SK-N-SH (cell line): ENCODE data around the gene MX2. TPM values are rescaled to one million over a fixed set of nuclear protein-coding genes. Genes with fewer than 3 reads are reported as not detected.

Experiments used
- CTCF ChIA-PET: fragments of 300-600, 350-600 bp; formaldehyde crosslinking; extraction: SDS; loops from one replicate; lab custom pipeline; 2021; lab: Yijun Ruan, JAX
- POLR2A ChIA-PET: fragments of 350-600 bp; sonication (Branson Sonifier 250); formaldehyde crosslinking; extraction: SDS; loops from one replicate; lab custom pipeline; 2020; ENCODE audit warnings: antibody characterized with exemption, inconsistent platforms; lab: Yijun Ruan, JAX
- DNase-seq: peaks from one replicate; pipeline ENCODE4 v3.0.0; 2012
- H2AFZ ChIP-seq: fragments of 200-600 bp; sonication (generic); 2 replicates; pipeline ENCODE4 v1.8.1; 2016; ENCODE audit warnings: antibody characterized with exemption, mild to moderate bottlenecking, low read depth
- H3F3A ChIP-seq: fragments of 200-600 bp; sonication (generic); replicated peaks from 2 replicates; pipeline ENCODE3; 2016; ENCODE audit warnings: antibody characterized with exemption, mild to moderate bottlenecking; ENCODE audit not compliant: insufficient read depth
- H3K27ac ChIP-seq, 2 experiments: fragments of 200-500 bp in 1 of 2; fragments of 200-600 bp in 1 of 2; sonication (Bioruptor generic) in 1 of 2; sonication (generic), shearing (Covaris generic) in 1 of 2; 2 replicates each; pipeline versions ENCODE4 v1.5.1 to v1.6.1; 2014 to 2016; ENCODE audit warnings: low read depth in 2 of 2, inconsistent platforms in 1 of 2, low read length in 1 of 2, mild to moderate bottlenecking in 1 of 2, mixed read lengths in 1 of 2
- H3K27me3 ChIP-seq: fragments of 200-600 bp; sonication (generic), shearing (Covaris generic); 2 replicates; pipeline ENCODE4 v1.6.1; 2016; ENCODE audit warnings: mixed run types; ENCODE audit not compliant: insufficient read depth
- H3K36me3 ChIP-seq, 2 experiments: fragments of 200-500 bp in 1 of 2; fragments of 200-600 bp in 1 of 2; sonication (Bioruptor generic) in 1 of 2; sonication (generic) in 1 of 2; replicated peaks in 1 of 2; 2 replicates each; pipeline versions ENCODE3 to v1.5.1; 2014 to 2016; ENCODE audit warnings: low read length in 1 of 2, mild to moderate bottlenecking in 1 of 2; ENCODE audit not compliant: insufficient read depth in 2 of 2, control insufficient read depth in 1 of 2
- H3K4me1 ChIP-seq, 2 experiments: fragments of 200-500 bp in 1 of 2; fragments of 200-600 bp in 1 of 2; sonication (Bioruptor generic) in 1 of 2; sonication (generic), shearing (Covaris generic) in 1 of 2; 2 replicates each; pipeline versions ENCODE4 v1.5.1 to v1.6.1; 2014 to 2016; ENCODE audit warnings: low read depth in 1 of 2, low read length in 1 of 2, mixed run types in 1 of 2; ENCODE audit not compliant: insufficient read depth in 2 of 2, control insufficient read depth in 1 of 2
- H3K4me2 ChIP-seq: fragments of 200-600 bp; sonication (generic), shearing (Covaris generic); 2 replicates; pipeline ENCODE4 v1.6.1; 2017; ENCODE audit warnings: mixed run types
- H3K4me3 ChIP-seq, 2 experiments: fragments of 200-500 bp in 1 of 2; fragments of 200-600 bp in 1 of 2; sonication (Bioruptor generic) in 1 of 2; sonication (generic), shearing (Covaris generic) in 1 of 2; 2 replicates each; pipeline versions ENCODE4 v1.5.1 to v1.8.1; 2014 to 2016; ENCODE audit warnings: low read depth in 2 of 2, inconsistent platforms in 1 of 2, low read length in 1 of 2, mild to moderate bottlenecking in 1 of 2, mixed read lengths in 1 of 2, moderate library complexity in 1 of 2
- H3K79me2 ChIP-seq: fragments of 200-600 bp; sonication (generic); 2 replicates; pipeline ENCODE4 v1.8.1; 2017; ENCODE audit warnings: mild to moderate bottlenecking; ENCODE audit not compliant: insufficient read depth
- H3K9ac ChIP-seq: fragments of 200-600 bp; sonication (generic); 2 replicates; pipeline ENCODE4 v1.6.1; 2017; ENCODE audit warnings: mixed run types
- H3K9me2 ChIP-seq: fragments of 200-600 bp; sonication (generic); 2 replicates; pipeline ENCODE4 v1.6.1; 2017; ENCODE audit warnings: mixed run types
- H3K9me3 ChIP-seq: fragments of 200-600 bp; sonication (generic); 2 replicates; pipeline ENCODE4 v1.6.1; 2017; ENCODE audit warnings: mixed run types, mild to moderate bottlenecking, moderate library complexity
- H4K20me1 ChIP-seq: fragments of 200-600 bp; sonication (generic); 2 replicates; pipeline ENCODE4 v1.6.1; 2017; ENCODE audit warnings: mild to moderate bottlenecking, mixed run types; ENCODE audit not compliant: insufficient read depth
- CHD2 ChIP-seq: fragments of 150-350 bp; IDR thresholded peaks from 2 replicates; pipeline ENCODE4 v1.6.1; 2018; ENCODE audit warnings: low read length; ENCODE audit not compliant: partially characterized antibody
- ELF1 ChIP-seq: IDR thresholded peaks from 2 replicates; pipeline ENCODE4 v1.4.0; 2012
- EP300 ChIP-seq, 2 experiments: IDR thresholded peaks; 2 replicates each; pipeline versions ENCODE4 v1.4.0 to v1.6.1; 2012; ENCODE audit warnings: borderline replicate concordance in 1 of 2, low read depth in 1 of 2, low read length in 1 of 2
- EZH2phosphoT487 ChIP-seq: fragments of 200-600 bp; sonication (generic); IDR thresholded peaks from 2 replicates; pipeline ENCODE4 v1.6.1; 2017; ENCODE audit warnings: low read depth, mixed run types, mild to moderate bottlenecking, antibody characterized with exemption, moderate library complexity, borderline replicate concordance
- FOSL2 ChIP-seq: IDR thresholded peaks from 2 replicates; pipeline ENCODE4 v1.4.0; 2012; ENCODE audit warnings: low read depth, mild to moderate bottlenecking, moderate library complexity, borderline replicate concordance
- FOXM1 ChIP-seq: IDR thresholded peaks from 2 replicates; pipeline ENCODE4 v1.4.0; 2012; ENCODE audit warnings: low read depth, mild to moderate bottlenecking
- GABPA ChIP-seq: IDR thresholded peaks from 2 replicates; pipeline ENCODE4 v1.4.0; 2012; ENCODE audit warnings: low read depth, mild to moderate bottlenecking
- GATA2 ChIP-seq: sonication (generic); formaldehyde crosslinking; IDR thresholded peaks from 2 replicates; pipeline ENCODE4 v1.5.0; 2020; ENCODE audit warnings: mild to moderate bottlenecking, missing genetic modification reagents
- MEF2A ChIP-seq: IDR thresholded peaks from 2 replicates; pipeline ENCODE4 v1.4.0; 2012; ENCODE audit warnings: low read depth, borderline replicate concordance
- MXI1 ChIP-seq: IDR thresholded peaks from 2 replicates; pipeline ENCODE4 v1.6.1; 2012; ENCODE audit warnings: mild to moderate bottlenecking, low read depth, low read length, improper control_type of control experiment
- NFIC ChIP-seq: IDR thresholded peaks from 2 replicates; pipeline ENCODE4 v1.4.0; 2012; ENCODE audit warnings: borderline replicate concordance
- NRF1 ChIP-seq: IDR thresholded peaks from 2 replicates; pipeline ENCODE4 v1.6.1; 2012; ENCODE audit warnings: low read depth, mild to moderate bottlenecking, low read length
- POLR2AphosphoS5 ChIP-seq: IDR thresholded peaks from 2 replicates; pipeline ENCODE4 v1.6.1; 2012; ENCODE audit warnings: low read depth, low read length
- RAD21 ChIP-seq: IDR thresholded peaks from 2 replicates; pipeline ENCODE4 v1.6.1; 2012; ENCODE audit warnings: mild to moderate bottlenecking, low read length
- RXRA ChIP-seq: IDR thresholded peaks from 2 replicates; pipeline ENCODE4 v1.4.0; 2012; ENCODE audit warnings: low read depth, mild to moderate bottlenecking, borderline replicate concordance
- WGBS: methylation state at CpG from one replicate; pipeline ENCODE4 v1.1.6; 2017; ENCODE audit warnings: low lambda C conversion rate; 5-methylcytosine and 5-hydroxymethylcytosine counted together
- polyA plus RNA-seq, 3 experiments: library from polyadenylated mRNA; depleted of rRNA; stranded (reverse); fragments of >200 nt; gene quantifications; 2 replicates each; pipeline ENCODE4 v1.2.3, GENCODE V29; 2012
- TF ChIP-seq, protein P1 (sequence below): IDR thresholded peaks from 2 replicates; pipeline ENCODE4 v1.4.0; 2012; ENCODE audit warnings: low read depth
- TF ChIP-seq, protein P2 (sequence below): IDR thresholded peaks from 2 replicates; pipeline ENCODE4 v1.4.0; 2012; ENCODE audit warnings: low read depth, borderline replicate concordance
- TF ChIP-seq, protein P3 (sequence below): fragments of 150-350 bp; IDR thresholded peaks from 2 replicates; pipeline ENCODE4 v1.6.1; 2017; ENCODE audit warnings: antibody characterized with exemption, low read length, low read depth, borderline replicate concordance
- TF ChIP-seq, protein P4 (sequence below): fragments of 200-600 bp; sonication (generic); IDR thresholded peaks from 2 replicates; pipeline ENCODE4 v1.6.1; 2017; ENCODE audit warnings: antibody characterized with exemption, mild to moderate bottlenecking, moderate library complexity
- TF ChIP-seq, protein P5 (sequence below): fragments of 150-350 bp; IDR thresholded peaks from 2 replicates; pipeline ENCODE4 v1.6.1; 2016; ENCODE audit warnings: mild to moderate bottlenecking, low read depth, low read length

MX2 gene
- polyA plus RNA-seq, 1 of the 3 experiments (the other 2 are of a cell fraction), result 0.08 TPM

DNA sequence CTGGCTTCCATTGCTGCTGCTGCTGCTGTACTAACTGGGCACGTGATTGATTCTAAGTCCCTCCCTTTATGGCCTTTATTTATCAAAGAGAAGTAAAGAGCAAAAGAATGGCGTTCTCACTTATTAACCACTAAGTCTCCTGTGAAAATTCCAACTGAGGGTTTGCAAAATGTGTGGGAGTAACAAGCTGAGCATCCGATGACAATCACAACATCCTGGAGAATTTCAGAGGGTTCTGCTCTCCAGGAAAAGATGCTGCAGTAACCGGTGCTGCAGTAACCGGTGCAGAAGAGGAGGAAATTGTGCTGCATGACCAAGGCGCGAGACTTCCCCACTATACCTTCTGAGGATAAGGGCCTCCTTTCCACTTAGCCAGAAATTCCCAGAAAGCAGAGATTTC lies 12.7 kb upstream of the MX2 start:
- ChIA-PET POLR2A (no interaction called here), CTCF (no interaction called here)
- Histone ChIP-seq H4K20me1 (no peaks in the 10 kb centered on the region), H3K4me1 (no peaks in the 10 kb centered on the region), H3K9me2 (no peaks in the 10 kb centered on the region), H3K4me3 (no peak overlapping the region), H3K79me2 (no peaks in the 10 kb centered on the region), H3K36me3 (no peaks in the 10 kb centered on the region), H3K4me2 (no peak overlapping the region), H3K27ac (no peak overlapping the region), H2AFZ (no peak overlapping the region), H3K9ac (no peak overlapping the region), H3K9me3 (no peaks in the 10 kb centered on the region), H3K27me3 (no peaks in the 10 kb centered on the region), H3F3A (no peaks in the 10 kb centered on the region)
- 48% methylated on average over 7 of the region's 7 CpGs for WGBS
- DNase-seq, result no peak
- TF ChIP-seq MEF2A (no peak), EP300 (IDR thresholded peaks at IDR 0.05; ENCODE audit: borderline replicate concordance in 1 of 2, low read depth in 1 of 2, low read length in 1 of 2) (no peak), GATA2 (CRISPR knock-in tag) (no peak), FOXM1 (no peak), CHD2 (no peak)
- TF ChIP-seq, protein P1, sequence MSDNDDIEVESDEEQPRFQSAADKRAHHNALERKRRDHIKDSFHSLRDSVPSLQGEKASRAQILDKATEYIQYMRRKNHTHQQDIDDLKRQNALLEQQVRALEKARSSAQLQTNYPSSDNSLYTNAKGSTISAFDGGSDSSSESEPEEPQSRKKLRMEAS, result no peak
- TF ChIP-seq, protein P2, sequence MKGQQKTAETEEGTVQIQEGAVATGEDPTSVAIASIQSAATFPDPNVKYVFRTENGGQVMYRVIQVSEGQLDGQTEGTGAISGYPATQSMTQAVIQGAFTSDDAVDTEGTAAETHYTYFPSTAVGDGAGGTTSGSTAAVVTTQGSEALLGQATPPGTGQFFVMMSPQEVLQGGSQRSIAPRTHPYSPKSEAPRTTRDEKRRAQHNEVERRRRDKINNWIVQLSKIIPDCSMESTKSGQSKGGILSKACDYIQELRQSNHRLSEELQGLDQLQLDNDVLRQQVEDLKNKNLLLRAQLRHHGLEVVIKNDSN, result no peak
- TF ChIP-seq, protein P3, sequence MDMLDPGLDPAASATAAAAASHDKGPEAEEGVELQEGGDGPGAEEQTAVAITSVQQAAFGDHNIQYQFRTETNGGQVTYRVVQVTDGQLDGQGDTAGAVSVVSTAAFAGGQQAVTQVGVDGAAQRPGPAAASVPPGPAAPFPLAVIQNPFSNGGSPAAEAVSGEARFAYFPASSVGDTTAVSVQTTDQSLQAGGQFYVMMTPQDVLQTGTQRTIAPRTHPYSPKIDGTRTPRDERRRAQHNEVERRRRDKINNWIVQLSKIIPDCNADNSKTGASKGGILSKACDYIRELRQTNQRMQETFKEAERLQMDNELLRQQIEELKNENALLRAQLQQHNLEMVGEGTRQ, result no peak
- TF ChIP-seq, protein P4, sequence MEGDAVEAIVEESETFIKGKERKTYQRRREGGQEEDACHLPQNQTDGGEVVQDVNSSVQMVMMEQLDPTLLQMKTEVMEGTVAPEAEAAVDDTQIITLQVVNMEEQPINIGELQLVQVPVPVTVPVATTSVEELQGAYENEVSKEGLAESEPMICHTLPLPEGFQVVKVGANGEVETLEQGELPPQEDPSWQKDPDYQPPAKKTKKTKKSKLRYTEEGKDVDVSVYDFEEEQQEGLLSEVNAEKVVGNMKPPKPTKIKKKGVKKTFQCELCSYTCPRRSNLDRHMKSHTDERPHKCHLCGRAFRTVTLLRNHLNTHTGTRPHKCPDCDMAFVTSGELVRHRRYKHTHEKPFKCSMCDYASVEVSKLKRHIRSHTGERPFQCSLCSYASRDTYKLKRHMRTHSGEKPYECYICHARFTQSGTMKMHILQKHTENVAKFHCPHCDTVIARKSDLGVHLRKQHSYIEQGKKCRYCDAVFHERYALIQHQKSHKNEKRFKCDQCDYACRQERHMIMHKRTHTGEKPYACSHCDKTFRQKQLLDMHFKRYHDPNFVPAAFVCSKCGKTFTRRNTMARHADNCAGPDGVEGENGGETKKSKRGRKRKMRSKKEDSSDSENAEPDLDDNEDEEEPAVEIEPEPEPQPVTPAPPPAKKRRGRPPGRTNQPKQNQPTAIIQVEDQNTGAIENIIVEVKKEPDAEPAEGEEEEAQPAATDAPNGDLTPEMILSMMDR, result no peak
- TF ChIP-seq, protein P5, sequence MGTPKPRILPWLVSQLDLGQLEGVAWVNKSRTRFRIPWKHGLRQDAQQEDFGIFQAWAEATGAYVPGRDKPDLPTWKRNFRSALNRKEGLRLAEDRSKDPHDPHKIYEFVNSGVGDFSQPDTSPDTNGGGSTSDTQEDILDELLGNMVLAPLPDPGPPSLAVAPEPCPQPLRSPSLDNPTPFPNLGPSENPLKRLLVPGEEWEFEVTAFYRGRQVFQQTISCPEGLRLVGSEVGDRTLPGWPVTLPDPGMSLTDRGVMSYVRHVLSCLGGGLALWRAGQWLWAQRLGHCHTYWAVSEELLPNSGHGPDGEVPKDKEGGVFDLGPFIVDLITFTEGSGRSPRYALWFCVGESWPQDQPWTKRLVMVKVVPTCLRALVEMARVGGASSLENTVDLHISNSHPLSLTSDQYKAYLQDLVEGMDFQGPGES, result no peak

DNA sequence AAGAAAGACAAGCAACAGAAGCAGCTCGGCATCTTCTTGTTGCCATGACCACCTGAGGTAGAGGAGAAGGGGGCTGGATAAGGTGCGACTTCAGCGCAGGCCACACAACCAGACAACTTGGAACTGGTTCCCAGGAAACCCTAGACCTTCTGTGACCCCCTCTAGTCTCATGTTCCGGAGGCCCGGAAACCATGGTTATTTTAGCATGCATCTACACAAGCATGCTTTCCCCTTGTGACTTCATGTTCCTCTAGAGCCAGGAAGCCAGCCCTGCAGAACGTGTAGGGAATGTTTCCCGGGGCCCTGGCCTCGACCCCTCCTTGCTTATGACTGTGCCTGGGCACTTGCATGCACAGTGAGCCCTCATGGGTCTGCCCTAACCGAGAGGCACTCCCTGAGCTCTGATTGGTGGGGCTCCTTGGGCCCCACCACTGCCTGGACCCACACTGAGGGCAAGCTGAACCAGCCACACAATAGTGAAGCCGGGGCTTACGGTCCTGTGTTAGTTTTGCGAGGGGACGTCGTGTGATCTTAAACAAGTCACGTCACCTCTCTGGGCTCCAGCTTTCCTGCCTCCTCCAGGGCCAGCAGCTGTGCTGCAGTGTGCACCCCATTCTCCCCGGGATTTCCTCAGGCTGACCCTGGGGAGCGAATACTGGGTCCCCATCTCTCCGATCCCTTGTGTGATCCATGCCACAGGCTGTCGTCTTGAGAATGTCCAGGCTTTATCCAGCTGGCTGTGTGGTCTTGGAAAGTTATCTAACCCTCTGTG lies 12.0 kb upstream of the MX2 start:
- Histone ChIP-seq H3K9me2 (no peaks in the 10 kb centered on the region), H4K20me1 (no peaks in the 10 kb centered on the region), H3K4me2 (no peak overlapping the region), H3K9me3 (no peaks in the 10 kb centered on the region), H3K4me1 (no peaks in the 10 kb centered on the region), H3K27ac (no peak overlapping the region), H3K4me3 (no peak overlapping the region), H3K79me2 (no peaks in the 10 kb centered on the region), H3K9ac (no peak overlapping the region), H2AFZ (no peak overlapping the region), H3K36me3 (no peaks in the 10 kb centered on the region), H3K27me3 (no peaks in the 10 kb centered on the region), H3F3A (no peaks in the 10 kb centered on the region)
- TF ChIP-seq ELF1, result no peak
- no peak for TF ChIP-seq POLR2AphosphoS5
- no peak for TF ChIP-seq NRF1
- TF ChIP-seq GABPA, result no peak
- no peak for TF ChIP-seq EZH2phosphoT487
- TF ChIP-seq FOSL2, result no peak
- TF ChIP-seq, protein P3, result no peak
- no peak for TF ChIP-seq RXRA
- no peak for TF ChIP-seq FOXM1
- TF ChIP-seq, protein P2, result no peak
- no peak for TF ChIP-seq GATA2 (CRISPR knock-in tag)
- TF ChIP-seq CHD2, result no peak
- TF ChIP-seq NFIC, result no peak
- no peak for TF ChIP-seq RAD21
- TF ChIP-seq MXI1, result no peak
- no peak for DNase-seq
- ChIA-PET POLR2A (no interaction called here), CTCF (no interaction called here)
- 27% methylated on average over 14 of the region's 19 CpGs for whole genome bisulfite sequencing
